ENCODE measurements around the gene NPSR1.

Gene NPSR1

DNA sequence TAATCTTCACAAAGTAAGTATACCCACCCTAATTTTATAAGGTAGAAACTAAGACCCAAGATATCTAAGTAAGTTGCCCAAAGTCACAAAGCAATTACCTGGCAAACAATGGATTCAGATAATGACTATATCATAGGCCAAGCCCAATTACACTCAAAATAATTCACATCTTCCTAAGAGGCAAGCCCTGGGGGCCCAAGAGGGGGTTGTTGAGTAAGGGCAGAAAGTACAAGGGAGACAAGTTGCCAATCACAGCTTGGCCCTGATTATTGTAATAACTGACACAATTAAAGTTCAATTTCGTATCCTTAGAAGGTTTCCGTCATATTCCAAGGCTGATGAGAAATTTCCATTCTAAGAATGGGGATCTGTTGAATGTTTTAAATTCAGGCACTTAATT is 91.4 kb downstream of the NPSR1 start (continued):
- TF ChIP-seq, protein P1, sequence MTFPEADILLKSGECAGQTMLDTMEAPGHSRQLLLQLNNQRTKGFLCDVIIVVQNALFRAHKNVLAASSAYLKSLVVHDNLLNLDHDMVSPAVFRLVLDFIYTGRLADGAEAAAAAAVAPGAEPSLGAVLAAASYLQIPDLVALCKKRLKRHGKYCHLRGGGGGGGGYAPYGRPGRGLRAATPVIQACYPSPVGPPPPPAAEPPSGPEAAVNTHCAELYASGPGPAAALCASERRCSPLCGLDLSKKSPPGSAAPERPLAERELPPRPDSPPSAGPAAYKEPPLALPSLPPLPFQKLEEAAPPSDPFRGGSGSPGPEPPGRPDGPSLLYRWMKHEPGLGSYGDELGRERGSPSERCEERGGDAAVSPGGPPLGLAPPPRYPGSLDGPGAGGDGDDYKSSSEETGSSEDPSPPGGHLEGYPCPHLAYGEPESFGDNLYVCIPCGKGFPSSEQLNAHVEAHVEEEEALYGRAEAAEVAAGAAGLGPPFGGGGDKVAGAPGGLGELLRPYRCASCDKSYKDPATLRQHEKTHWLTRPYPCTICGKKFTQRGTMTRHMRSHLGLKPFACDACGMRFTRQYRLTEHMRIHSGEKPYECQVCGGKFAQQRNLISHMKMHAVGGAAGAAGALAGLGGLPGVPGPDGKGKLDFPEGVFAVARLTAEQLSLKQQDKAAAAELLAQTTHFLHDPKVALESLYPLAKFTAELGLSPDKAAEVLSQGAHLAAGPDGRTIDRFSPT (tag by site-specific recombination; IDR thresholded peaks at IDR 0.05): no peak
- no peak for TF ChIP-seq ZNF707 (tag by site-specific recombination; IDR thresholded peaks at IDR 0.05)

DNA sequence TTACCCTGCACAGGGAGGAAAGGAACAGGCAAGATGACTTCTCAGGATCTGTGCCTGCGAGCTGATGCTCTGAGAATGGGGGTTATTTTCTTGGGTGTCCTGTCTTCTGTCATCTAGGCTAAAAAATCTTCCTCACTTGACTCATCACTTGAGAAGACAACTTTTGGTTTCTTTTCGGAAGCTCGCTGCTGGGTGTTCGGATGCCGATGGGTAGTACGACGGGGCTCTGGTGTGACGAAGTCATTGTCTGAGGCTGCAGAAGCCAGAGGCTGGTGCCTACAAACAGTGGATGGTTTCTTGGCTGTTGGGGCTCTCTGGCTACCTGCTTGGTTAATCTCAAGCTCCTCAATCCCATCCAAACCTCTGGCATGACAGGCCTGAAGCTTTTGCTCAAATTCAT is 92.2 kb downstream of the NPSR1 start:
- Histone ChIP-seq H3K4me3 (ENCODE audit: low read depth, low read length) (no peak overlapping the region), H3K27ac (ENCODE audit: extremely low read depth, low read depth, low read length) (no peak overlapping the region), H3K4me1 (ENCODE audit: control insufficient read depth, insufficient read depth, low read length) (peaks cover 8% of the 10 kb centered on the region), H3K9me3 (ENCODE audit: control insufficient read depth, insufficient read depth, low read depth, low read length) (no peaks in the 10 kb centered on the region), H3K36me3 (ENCODE audit: control insufficient read depth in 2 of 2, insufficient read depth in 1 of 2, low read length in 2 of 2) (no peaks in the 10 kb centered on the region)
- CTCF ChIA-PET: interaction anchor here (1.2 kb wide), 1 partner anchor 103 kb away, joined by 6 read pairs; no protein-coding TSS in a partner anchor
- POLR2A ChIA-PET: no interaction called here
- no peak for TF ChIP-seq ZNF214 (tag by site-specific recombination; IDR thresholded peaks at IDR 0.05; ENCODE audit: borderline replicate concordance)
- TF ChIP-seq, protein P2, sequence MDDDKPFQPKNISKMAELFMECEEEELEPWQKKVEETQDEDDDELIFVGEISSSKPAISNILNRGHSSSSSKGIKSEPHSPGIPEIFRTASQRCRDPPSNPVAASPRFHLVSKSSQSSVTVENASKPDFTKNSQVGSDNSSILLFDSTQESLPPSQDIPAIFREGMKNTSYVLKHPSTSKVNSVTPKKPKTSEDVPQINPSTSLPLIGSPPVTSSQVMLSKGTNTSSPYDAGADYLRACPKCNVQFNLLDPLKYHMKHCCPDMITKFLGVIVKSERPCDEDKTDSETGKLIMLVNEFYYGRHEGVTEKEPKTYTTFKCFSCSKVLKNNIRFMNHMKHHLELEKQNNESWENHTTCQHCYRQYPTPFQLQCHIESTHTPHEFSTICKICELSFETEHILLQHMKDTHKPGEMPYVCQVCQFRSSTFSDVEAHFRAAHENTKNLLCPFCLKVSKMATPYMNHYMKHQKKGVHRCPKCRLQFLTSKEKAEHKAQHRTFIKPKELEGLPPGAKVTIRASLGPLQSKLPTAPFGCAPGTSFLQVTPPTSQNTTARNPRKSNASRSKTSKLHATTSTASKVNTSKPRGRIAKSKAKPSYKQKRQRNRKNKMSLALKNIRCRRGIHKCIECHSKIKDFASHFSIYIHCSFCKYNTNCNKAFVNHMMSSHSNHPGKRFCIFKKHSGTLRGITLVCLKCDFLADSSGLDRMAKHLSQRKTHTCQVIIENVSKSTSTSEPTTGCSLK (tag by site-specific recombination; IDR thresholded peaks at IDR 0.05): no peak
- no peak for TF ChIP-seq ZFP41 (tag by site-specific recombination; IDR thresholded peaks at IDR 0.05; ENCODE audit: borderline replicate concordance)
- TF ChIP-seq TCF7L2 (IDR thresholded peaks at IDR 0.05; ENCODE audit: borderline replicate concordance, low read depth, low read length): no peak
- TF ChIP-seq, protein P3, sequence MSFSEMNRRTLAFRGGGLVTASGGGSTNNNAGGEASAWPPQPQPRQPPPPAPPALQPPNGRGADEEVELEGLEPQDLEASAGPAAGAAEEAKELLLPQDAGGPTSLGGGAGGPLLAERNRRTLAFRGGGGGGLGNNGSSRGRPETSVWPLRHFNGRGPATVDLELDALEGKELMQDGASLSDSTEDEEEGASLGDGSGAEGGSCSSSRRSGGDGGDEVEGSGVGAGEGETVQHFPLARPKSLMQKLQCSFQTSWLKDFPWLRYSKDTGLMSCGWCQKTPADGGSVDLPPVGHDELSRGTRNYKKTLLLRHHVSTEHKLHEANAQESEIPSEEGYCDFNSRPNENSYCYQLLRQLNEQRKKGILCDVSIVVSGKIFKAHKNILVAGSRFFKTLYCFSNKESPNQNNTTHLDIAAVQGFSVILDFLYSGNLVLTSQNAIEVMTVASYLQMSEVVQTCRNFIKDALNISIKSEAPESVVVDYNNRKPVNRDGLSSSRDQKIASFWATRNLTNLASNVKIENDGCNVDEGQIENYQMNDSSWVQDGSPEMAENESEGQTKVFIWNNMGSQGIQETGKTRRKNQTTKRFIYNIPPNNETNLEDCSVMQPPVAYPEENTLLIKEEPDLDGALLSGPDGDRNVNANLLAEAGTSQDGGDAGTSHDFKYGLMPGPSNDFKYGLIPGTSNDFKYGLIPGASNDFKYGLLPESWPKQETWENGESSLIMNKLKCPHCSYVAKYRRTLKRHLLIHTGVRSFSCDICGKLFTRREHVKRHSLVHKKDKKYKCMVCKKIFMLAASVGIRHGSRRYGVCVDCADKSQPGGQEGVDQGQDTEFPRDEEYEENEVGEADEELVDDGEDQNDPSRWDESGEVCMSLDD (tag by site-specific recombination; IDR thresholded peaks at IDR 0.05): no peak
- TF ChIP-seq REPIN1 (tag by site-specific recombination; IDR thresholded peaks at IDR 0.05; ENCODE audit: low read depth): no peak
- TF ChIP-seq ZNF16 (tag by site-specific recombination; IDR thresholded peaks at IDR 0.05; ENCODE audit: low read depth): no peak
- no peak for TF ChIP-seq ZNF791 (tag by site-specific recombination; IDR thresholded peaks at IDR 0.05)
- no peak for TF ChIP-seq ZNF624 (tag by site-specific recombination; IDR thresholded peaks at IDR 0.05)
- no peak for TF ChIP-seq ZNF501 (tag by site-specific recombination; IDR thresholded peaks at IDR 0.05)
- no peak for TF ChIP-seq ZNF239 (tag by site-specific recombination; IDR thresholded peaks at IDR 0.05)
- no peak for TF ChIP-seq ZNF777 (tag by site-specific recombination; IDR thresholded peaks at IDR 0.05; ENCODE audit: borderline replicate concordance)
- TF ChIP-seq SP3 (tag by site-specific recombination; IDR thresholded peaks at IDR 0.05): no peak
- no peak for TF ChIP-seq ZNF169 (tag by site-specific recombination; IDR thresholded peaks at IDR 0.05)
- TF ChIP-seq ZNF658 (tag by site-specific recombination; IDR thresholded peaks at IDR 0.05): no peak

DNA sequence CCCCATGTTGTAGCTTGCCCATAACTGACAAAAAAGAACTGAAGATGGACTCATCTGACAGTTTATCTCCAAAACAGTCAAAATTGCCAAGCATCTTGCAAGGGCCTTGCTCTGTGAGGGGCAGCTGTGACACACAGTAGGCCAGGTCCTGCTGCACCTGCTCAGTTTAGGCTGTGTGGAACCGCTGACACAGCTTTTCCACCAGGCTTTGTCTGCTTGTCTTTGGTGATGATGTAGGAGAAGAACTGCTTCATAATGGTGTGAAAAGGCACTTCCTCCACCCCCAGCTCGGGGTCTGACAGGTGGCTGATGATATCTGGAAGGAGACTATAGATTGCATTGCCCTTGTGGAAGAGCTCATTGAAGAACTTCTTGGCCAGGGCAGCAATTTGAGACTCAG is 92.6 kb downstream of the NPSR1 start:
- Histone ChIP-seq H3K27ac (ENCODE audit: extremely low read depth, low read depth, low read length) (no peak overlapping the region), H3K4me1 (ENCODE audit: control insufficient read depth, insufficient read depth, low read length) (peaks cover 8% of the 10 kb centered on the region), H3K9me3 (ENCODE audit: control insufficient read depth, insufficient read depth, low read depth, low read length) (no peaks in the 10 kb centered on the region), H3K4me3 (ENCODE audit: low read depth, low read length) (no peak overlapping the region), H3K36me3 (ENCODE audit: control insufficient read depth in 2 of 2, insufficient read depth in 1 of 2, low read length in 2 of 2) (no peaks in the 10 kb centered on the region)
- TF ChIP-seq ZNF561 (tag by site-specific recombination; IDR thresholded peaks at IDR 0.05; ENCODE audit: borderline replicate concordance): no peak
- TF ChIP-seq ZNF791 (tag by site-specific recombination; IDR thresholded peaks at IDR 0.05): no peak
- TF ChIP-seq EGR2 (tag by site-specific recombination; IDR thresholded peaks at IDR 0.05; ENCODE audit: low read depth): no peak
- TF ChIP-seq, protein P4, sequence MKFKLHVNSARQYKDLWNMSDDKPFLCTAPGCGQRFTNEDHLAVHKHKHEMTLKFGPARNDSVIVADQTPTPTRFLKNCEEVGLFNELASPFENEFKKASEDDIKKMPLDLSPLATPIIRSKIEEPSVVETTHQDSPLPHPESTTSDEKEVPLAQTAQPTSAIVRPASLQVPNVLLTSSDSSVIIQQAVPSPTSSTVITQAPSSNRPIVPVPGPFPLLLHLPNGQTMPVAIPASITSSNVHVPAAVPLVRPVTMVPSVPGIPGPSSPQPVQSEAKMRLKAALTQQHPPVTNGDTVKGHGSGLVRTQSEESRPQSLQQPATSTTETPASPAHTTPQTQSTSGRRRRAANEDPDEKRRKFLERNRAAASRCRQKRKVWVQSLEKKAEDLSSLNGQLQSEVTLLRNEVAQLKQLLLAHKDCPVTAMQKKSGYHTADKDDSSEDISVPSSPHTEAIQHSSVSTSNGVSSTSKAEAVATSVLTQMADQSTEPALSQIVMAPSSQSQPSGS (tag by site-specific recombination; IDR thresholded peaks at IDR 0.05; ENCODE audit: low read depth): no peak
- no peak for TF ChIP-seq KLF7 (tag by site-specific recombination; IDR thresholded peaks at IDR 0.05; ENCODE audit: borderline replicate concordance)
- TF ChIP-seq ZNF658 (tag by site-specific recombination; IDR thresholded peaks at IDR 0.05): no peak
- ChIA-PET POLR2A (no interaction called here), CTCF (no interaction called here)

Measured in HEK293 (cell line).